Measurements from ENCODE around the gene CLCNKA.

GRCh38 chr1:16042096-16042495, 20.3 kb downstream of the CLCNKA start:
- no peak for TF ChIP-seq TAF1 (IDR thresholded peaks at IDR 0.05; ENCODE audit: low read depth, low read length)
- TF ChIP-seq POLR2A (IDR thresholded peaks at IDR 0.05; ENCODE audit: control extremely low read depth in 1 of 2, low read depth in 2 of 2, low read length in 2 of 2): no peak
- TF ChIP-seq CTCF (IDR thresholded peaks at IDR 0.05; ENCODE audit: control extremely low read depth in 1 of 3, insufficient read depth in 1 of 3, low read depth in 1 of 3, low read length in 3 of 3): peak; percentile 17 to 28 (median 27); a peak in 3 of 4 replicates
